GM18861 (cell line): ENCODE measurements around the gene TP53AIP1.
"Not testable (repeated sequence)": the region's sequence is repeated elsewhere in the genome, so short reads cannot be mapped to it uniquely, and the experiment has no call there.

ENCODE experiments used
- ATAC-seq: cut with Tn5 transposase; IDR thresholded peaks from one replicate; pipeline ENCODE4 v1.9.1; 2021; ENCODE audit not compliant: unreplicated experiment

The TP53AIP1 gene

DNA sequence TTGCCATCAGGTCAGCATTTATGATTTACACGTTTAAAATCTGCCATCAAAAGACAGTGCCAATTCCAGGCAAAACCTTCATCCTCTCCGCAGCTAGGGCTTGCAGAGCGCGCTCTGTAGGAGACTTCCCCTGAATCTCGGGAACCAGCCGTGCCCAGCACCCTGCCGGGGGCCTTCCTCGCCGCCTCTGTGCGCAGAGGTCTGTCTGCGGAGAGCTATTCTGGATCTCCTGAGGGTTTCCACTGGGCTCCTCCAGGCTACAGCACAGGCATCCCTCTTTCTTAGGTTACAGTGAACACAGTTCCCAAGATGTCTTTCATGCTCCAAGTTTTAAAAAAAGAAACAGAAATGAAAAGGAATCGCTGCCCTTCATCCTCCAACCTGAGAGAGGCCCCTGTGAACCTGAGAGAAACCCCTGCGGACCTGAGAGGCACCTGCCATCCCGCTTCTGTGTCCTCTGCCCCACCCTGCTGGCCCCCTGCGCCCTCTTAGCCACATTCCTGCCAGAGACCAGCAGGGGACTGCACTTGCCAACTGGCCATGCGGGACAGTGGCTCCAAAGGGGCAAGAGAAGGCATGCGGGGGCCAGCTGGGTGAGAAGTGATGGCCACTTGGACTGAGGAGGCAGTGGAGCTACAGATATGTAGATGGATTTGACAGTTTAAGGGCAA, 16.1 kb downstream of the TP53AIP1 start:
- ATAC-seq = no peak

DNA sequence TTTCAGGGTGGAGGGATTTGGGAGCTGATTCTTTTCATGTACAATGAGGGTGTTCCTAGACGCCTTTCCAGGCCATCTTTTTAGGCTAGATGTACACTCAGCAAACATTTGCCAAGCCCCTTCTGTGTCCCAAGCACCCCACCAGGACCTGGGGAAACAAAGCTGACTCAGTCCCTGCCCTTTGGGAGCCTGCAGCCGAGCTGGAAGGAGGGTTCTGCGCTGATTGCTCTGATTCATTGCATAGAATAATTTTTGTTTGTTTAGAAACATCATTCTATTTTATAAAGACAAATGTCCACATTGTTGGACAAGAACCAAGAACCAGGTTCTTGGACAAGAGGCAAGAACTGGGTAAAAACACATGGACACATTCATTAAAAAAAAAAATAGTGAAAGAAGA, 16.7 kb downstream of the TP53AIP1 start:
- ATAC-seq = no peak

GRCh38 chr11:128925250-128925600, 17.4 kb downstream of the TP53AIP1 start:
- no peak for ATAC-seq

GRCh38 chr11:128924510-128925249, 18.0 kb downstream of the TP53AIP1 start:
- ATAC-seq = no peak

GRCh38 chr11:128924104-128924503, 18.6 kb downstream of the TP53AIP1 start:
- ATAC-seq = no peak

DNA sequence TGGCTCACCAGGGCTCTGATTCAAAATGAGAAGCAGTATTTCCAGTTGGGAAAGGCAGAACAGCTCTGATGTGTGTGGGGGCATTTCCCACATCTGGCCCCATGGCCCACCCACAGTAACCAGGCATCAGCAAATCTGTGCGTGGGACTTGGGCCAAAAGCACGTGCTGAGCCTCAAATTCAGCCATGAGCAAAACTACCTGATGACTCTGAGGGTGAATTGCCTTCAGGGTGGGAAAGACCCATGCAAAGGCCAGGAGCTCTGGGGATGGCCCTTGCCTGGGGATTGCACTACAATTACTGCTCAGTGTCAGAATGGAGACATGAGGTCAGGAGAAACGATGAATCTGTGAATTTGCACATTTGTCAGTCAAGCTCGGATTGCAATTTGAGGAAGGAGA, 20.9 kb downstream of the TP53AIP1 start:
- no peak for ATAC-seq

- no peak for ATAC-seq
Observed at GRCh38 chr11:128920666-128921065, 22.0 kb downstream of the TP53AIP1 start.

GRCh38 chr11:128919635-128920034, 23.0 kb downstream of the TP53AIP1 start:
- not testable (repeated sequence) for ATAC-seq

DNA sequence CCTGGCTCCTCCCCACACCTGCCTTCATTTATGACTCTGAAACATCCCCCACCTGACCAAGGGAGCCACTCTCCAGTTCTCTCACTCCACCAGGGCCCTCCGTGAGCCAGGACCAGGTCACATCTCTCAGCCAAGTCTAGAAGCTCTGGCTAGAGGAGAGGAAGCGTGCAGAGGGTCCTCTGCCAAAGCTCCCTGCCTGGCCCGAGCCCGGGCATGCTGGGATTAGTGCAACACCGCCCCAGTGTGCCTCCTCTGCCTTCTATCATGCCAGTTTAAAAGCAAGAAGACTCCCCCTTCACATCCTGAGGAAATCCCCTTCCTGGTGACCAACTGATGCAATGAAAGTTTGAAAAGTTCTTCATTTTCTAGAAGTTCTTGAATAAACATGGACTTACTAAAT, 23.5 kb downstream of the TP53AIP1 start:
- no peak for ATAC-seq

GRCh38 chr11:128917144-128917724, 25.4 kb downstream of the TP53AIP1 start:
- ATAC-seq = peak; percentile 53

DNA sequence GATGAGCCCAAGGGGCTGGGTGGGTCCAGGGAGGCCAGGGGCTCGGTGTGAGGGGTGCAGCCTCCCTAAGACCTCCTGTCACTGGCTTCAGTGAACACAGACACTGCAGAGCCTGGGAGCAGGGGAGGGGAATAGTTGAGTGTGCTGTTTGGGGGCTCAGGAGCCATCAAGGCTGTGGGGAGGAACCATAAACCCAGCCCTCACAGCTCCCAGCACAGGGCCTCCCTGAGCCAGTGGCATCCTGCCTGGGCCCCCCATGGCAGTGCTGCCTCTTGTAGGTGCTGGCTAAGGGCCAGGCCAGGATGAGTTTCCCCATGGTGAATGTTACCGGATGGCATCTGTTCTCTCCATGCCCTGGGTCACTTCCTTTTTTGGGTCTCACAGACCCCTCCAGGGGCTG, 26.0 kb downstream of the TP53AIP1 start:
- ATAC-seq = no peak

DNA sequence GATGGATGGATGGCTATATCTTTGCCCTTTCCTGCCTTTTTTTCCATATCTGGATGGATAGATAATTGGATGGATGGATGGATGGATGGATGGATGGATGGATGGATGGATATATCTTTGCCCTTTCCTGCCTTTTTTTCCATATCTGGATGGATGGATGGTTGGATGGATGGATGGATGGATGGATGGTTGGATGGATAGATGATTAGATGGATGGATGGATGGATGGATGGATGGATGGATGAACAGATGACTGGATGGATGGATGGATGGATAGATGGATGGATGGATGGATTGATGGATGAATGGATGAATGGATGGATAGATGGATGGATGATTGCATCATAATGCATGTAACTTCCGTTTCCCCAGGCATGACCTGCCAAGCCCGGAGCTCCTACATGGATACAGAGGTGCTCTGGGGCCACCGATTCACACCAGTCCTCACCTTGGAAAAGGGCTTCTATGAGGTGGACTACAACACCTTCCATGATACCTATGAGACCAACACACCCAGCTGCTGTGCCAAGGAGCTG, 26.6 kb downstream of the TP53AIP1 start:
- no peak for ATAC-seq

DNA sequence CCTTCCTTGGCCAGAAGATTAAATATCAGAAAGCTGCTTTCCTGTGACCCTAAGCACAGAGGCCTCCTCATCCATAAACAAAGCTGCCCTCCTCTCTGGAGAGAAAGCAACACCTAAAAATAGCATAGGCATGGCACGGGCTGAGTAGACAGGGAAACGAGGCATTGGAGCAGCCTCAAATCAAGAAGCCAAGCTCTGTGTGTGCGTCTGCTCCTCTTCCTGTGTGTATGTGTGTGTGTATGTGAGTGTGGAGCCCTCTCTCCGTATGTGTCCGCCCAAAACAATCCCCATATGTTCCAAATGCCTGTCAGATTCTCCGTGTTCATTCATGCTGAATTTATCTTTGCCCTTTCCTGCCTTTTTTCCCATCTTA, 27.5 kb downstream of the TP53AIP1 start:
- no peak for ATAC-seq

DNA sequence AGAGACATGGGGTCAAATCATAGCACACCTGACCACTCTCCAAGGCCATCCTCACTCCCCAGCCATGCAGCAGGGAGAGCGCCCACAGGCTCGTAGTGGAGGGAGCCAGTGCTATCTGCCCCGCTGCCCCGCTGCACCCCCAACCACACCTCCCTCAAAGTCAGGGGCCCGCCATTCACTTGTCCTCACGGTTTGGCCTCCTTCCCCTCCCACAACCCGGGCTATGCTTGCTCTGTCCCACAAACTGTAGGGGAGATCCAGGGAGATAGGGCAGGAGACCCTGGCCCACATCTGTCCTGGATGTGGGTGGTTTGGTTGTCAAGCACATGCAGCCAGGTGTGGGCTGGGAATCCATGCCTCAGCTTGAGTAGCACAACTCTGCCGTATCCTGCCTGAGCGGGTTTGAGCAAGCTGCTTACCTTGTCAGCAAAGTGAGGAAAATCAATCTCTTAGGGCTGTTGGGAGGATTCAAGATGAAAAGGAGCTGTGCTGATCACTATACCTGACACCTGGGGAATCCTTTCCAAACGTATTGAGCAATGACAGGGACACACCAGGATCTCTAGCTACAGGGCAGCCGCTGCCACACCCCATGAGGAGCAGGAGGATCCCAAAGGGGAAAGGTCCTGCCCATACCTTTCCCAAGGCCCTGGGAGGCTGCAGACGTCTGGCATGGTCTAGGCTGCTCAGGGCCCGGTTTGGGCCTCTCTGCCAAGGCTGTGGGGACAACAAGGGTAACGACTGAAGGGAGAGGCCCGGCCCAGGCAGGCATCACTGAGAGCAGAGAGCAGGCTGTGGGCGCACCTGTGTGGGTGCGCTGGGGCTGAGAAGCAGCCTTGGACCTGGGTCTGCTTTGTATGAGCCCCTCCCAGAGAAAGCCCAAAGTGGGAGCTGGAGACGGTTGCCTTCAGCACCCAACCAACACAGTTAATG, 28.2 kb downstream of the TP53AIP1 start:
- no peak for ATAC-seq

DNA sequence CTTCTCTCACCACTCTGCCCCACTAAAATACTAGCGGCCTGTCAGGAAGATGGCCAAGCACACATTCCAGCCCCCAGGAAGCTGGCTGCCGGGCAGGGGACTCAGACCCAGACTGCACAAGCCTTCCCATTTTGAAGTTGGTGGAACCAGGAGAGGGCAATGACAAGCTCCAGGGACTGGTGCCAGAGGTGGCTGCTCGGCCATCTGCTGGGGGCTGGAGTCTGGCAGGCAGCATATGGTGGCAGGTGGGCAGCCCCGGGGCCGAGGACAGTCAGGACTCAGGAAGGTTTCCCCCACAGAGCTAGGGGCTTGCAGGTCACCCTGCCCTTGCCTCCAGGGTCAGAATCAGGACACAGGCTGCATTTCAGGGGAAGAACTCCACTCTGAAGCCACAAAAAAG, 28.9 kb downstream of the TP53AIP1 start:
- no peak for ATAC-seq

DNA sequence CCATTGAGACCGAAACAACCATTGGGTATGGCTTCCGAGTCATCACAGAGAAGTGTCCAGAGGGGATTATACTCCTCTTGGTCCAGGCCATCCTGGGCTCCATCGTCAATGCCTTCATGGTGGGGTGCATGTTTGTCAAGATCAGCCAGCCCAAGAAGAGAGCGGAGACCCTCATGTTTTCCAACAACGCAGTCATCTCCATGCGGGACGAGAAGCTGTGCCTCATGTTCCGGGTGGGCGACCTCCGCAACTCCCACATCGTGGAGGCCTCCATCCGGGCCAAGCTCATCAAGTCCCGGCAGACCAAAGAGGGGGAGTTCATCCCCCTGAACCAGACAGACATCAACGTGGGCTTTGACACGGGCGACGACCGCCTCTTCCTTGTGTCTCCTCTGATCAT, 31.0 kb downstream of the TP53AIP1 start:
- ATAC-seq = no peak

- ATAC-seq = no peak
Observed at GRCh38 chr11:128911239-128911638, 31.4 kb downstream of the TP53AIP1 start.

- no peak for ATAC-seq
Observed at GRCh38 chr11:128910576-128910975, 32.1 kb downstream of the TP53AIP1 start.

GRCh38 chr11:128909438-128910125, 33.1 kb downstream of the TP53AIP1 start:
- ATAC-seq = no peak

GRCh38 chr11:128908391-128909246, 34.1 kb downstream of the TP53AIP1 start:
- no peak for ATAC-seq
